ENCODE data around the gene RELCH. TPM values are rescaled to one million over a fixed set of nuclear protein-coding genes. Genes with fewer than 3 reads are reported as not detected.

Gene RELCH
- total and polyA plus RNA-seq, 9 donors: 11.2 to 32.7 (median 23.6) TPM

DNA sequence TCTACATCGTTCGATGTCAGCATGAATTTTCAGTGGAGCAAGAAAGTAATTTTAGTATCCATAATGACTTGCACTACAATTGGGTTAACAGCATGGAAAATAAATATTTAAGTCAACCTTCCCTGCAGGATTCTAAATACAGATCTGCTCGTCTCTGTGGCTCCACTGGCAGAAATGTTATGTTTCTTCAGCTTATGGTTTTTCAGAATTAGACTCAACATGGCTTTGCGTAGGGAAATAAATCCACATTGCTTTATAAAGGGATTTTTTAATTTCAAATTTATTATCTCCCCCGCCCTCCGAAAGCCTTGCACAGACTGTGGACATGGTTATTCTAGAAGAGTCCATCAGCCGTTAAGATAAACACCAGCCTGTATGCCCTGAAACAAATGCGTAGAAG, 156.3 kb downstream of the RELCH start:
- no peak for DNase-seq
- intact Hi-C loops (cut with DNase I): no loop called here
- Histone ChIP-seq H3K36me3 (no peaks in the 10 kb centered on the region), H3K4me3 (no peak overlapping the region), H3K9me3 (no peaks in the 10 kb centered on the region), H3K27ac (no peak overlapping the region), H3K4me1 (ENCODE audit: insufficient read depth) (no peaks in the 10 kb centered on the region), H3K27me3 (no peaks in the 10 kb centered on the region)
- 86 to 89% (median 87%) methylated on average over 8 of the region's 8 CpGs for WGBS, 3 donors
- TF ChIP-seq EP300 (IDR thresholded peaks at IDR 0.05) (no peak), CTCF (IDR thresholded peaks at IDR 0.05) (no peak), POLR2A (IDR thresholded peaks at IDR 0.05) (no peak)

DNA sequence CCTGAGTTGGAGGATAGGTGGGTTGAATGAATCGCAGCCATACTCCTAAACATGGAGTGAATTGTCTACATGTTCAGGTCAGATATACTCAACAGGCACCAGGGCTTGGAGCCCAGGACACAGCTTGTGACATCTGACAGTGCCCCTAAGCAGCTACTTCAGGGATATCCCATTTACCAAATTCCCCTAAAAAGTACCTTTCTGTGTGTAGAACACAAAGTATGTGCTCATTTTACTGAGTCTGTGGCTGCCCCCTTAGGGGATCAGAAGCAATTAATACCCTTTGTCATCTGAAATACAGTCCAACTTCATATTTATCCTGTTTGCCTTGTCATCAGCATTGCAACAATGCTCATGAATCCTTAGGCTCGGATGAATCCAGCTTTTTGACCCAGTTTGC, 158.9 kb downstream of the RELCH start:
- Histone ChIP-seq H3K36me3 (no peaks in the 10 kb centered on the region), H3K27me3 (no peaks in the 10 kb centered on the region), H3K27ac (no peak overlapping the region), H3K9me3 (no peaks in the 10 kb centered on the region), H3K4me3 (no peak overlapping the region), H3K4me1 (ENCODE audit: insufficient read depth) (no peaks in the 10 kb centered on the region)
- TF ChIP-seq CTCF (IDR thresholded peaks at IDR 0.05) (no peak), POLR2A (IDR thresholded peaks at IDR 0.05) (no peak), EP300 (IDR thresholded peaks at IDR 0.05) (no peak)
- WGBS, 3 donors: 89 to 92% (median 89%) methylated on average over 2 of the region's 2 CpGs
- intact Hi-C loops (cut with DNase I): no loop called here
- DNase-seq: no peak

GRCh38 chr18:62346333-62347088, 159.5 kb downstream of the RELCH start:
- WGBS, 3 donors: 61 to 71% (median 70%) methylated on average over 7 of the region's 7 CpGs
- Histone ChIP-seq H3K9me3 (no peaks in the 10 kb centered on the region), H3K4me1 (ENCODE audit: insufficient read depth) (no peaks in the 10 kb centered on the region), H3K27me3 (no peaks in the 10 kb centered on the region), H3K27ac (no peak overlapping the region), H3K4me3 (no peak overlapping the region), H3K36me3 (no peaks in the 10 kb centered on the region)
- TF ChIP-seq CTCF (IDR thresholded peaks at IDR 0.05) (no peak), POLR2A (IDR thresholded peaks at IDR 0.05) (no peak), EP300 (IDR thresholded peaks at IDR 0.05) (no peak)
- no peak for DNase-seq
- intact Hi-C loops (cut with DNase I): no loop called here

GRCh38 chr18:62347089-62347506, 160.0 kb downstream of the RELCH start:
- H3K4me3 ChIP-seq: no peak overlapping the region
- intact Hi-C loops (cut with DNase I): no loop called here
- TF ChIP-seq EP300 (IDR thresholded peaks at IDR 0.05) (no peak), CTCF (IDR thresholded peaks at IDR 0.05) (no peak), POLR2A (IDR thresholded peaks at IDR 0.05) (no peak)
- H3K27me3 ChIP-seq: no peaks in the 10 kb centered on the region
- H3K4me1 ChIP-seq (ENCODE audit: insufficient read depth): no peaks in the 10 kb centered on the region
- H3K9me3 ChIP-seq: no peaks in the 10 kb centered on the region
- H3K27ac ChIP-seq: no peak overlapping the region
- H3K36me3 ChIP-seq: no peaks in the 10 kb centered on the region
- WGBS, 3 donors: 69 to 74% (median 71%) methylated on average over 6 of the region's 6 CpGs
- DNase-seq: no peak

Measured in ovary (tissue), 9 donors.